Osteoblast (primary cell): ENCODE measurements around the gene ASF1A. TPM values are rescaled to one million over a fixed set of nuclear protein-coding genes. Genes with fewer than 3 reads are reported as not detected.

Source experiments
- DNase-seq: peaks from one replicate; pipeline ENCODE4 v3.0.0; 2011; ENCODE audit warnings: low spot score, mixed read lengths; ENCODE audit not compliant: insufficient read length; ENCODE audit errors: missing footprints
- H2AFZ ChIP-seq: 2 replicates; pipeline ENCODE4 v1.6.0; 2011; ENCODE audit warnings: mild to moderate bottlenecking, low read length
- H3K27ac ChIP-seq: 2 replicates; pipeline ENCODE4 v1.5.1; 2011; ENCODE audit warnings: mild to moderate bottlenecking, low read depth, low read length, moderate library complexity
- H3K27me3 ChIP-seq: 2 replicates; pipeline ENCODE4 v1.6.0; 2012; ENCODE audit warnings: mild to moderate bottlenecking, control low read depth, inconsistent platforms, low read length, moderate library complexity; ENCODE audit not compliant: insufficient read depth
- H3K36me3 ChIP-seq: 2 replicates; pipeline ENCODE4 v1.5.1; 2011; ENCODE audit warnings: mild to moderate bottlenecking, low read length, control low read depth, moderate library complexity; ENCODE audit not compliant: insufficient read depth
- H3K4me1 ChIP-seq: 2 replicates; pipeline ENCODE4 v1.5.1; 2011; ENCODE audit warnings: mild to moderate bottlenecking, low read length, control low read depth, moderate library complexity; ENCODE audit not compliant: insufficient read depth
- H3K4me2 ChIP-seq: 2 replicates; pipeline ENCODE4 v1.6.0; 2011; ENCODE audit warnings: mild to moderate bottlenecking, low read length; ENCODE audit not compliant: insufficient read depth
- H3K4me3 ChIP-seq: fragments of 200-600 bp; sonication (generic); 3 replicates; pipeline ENCODE4 v1.5.1; 2012; ENCODE audit warnings: mild to moderate bottlenecking, low read length, inconsistent platforms; ENCODE audit not compliant: insufficient read depth
- H3K79me2 ChIP-seq: 2 replicates; pipeline ENCODE4 v1.6.0; 2012; ENCODE audit warnings: mild to moderate bottlenecking, low read length, control low read depth, inconsistent platforms; ENCODE audit not compliant: insufficient read depth
- H3K9me3 ChIP-seq: 2 replicates; pipeline ENCODE4 v1.5.1; 2011; ENCODE audit warnings: low read depth, low read length, control low read depth
- H4K20me1 ChIP-seq: 2 replicates; pipeline ENCODE4 v1.6.0; 2012; ENCODE audit warnings: mild to moderate bottlenecking, low read length, control low read depth; ENCODE audit not compliant: insufficient read depth
- CTCF ChIP-seq: IDR thresholded peaks from 2 replicates; pipeline ENCODE4 v1.5.1; 2011; ENCODE audit warnings: mild to moderate bottlenecking, low read depth, low read length, moderate library complexity; ENCODE audit errors: extremely low read depth
- total RNA-seq: library from RNA; depleted of rRNA; stranded (reverse); fragments of >200 nt; gene quantifications from 2 replicates; pipeline ENCODE4 v1.2.3, GENCODE V29; 2012

The ASF1A gene
- total RNA-seq, 1 donor = 15.2 TPM

GRCh38 chr6:118872726-118873125, 21.2 kb upstream of the ASF1A start:
- DNase-seq = no peak
- Histone ChIP-seq H3K4me3 (no peak overlapping the region), H3K36me3 (no peaks in the 10 kb centered on the region), H2AFZ (no peak overlapping the region), H3K4me2 (no peak overlapping the region), H3K27me3 (no peaks in the 10 kb centered on the region), H3K4me1 (peaks cover 34% of the 10 kb centered on the region), H3K27ac (peak overlapping the region; percentile 26), H4K20me1 (no peaks in the 10 kb centered on the region), H3K9me3 (no peaks in the 10 kb centered on the region), H3K79me2 (peaks cover 61% of the 10 kb centered on the region)
- no peak for TF ChIP-seq CTCF

GRCh38 chr6:118873239-118873638, 20.7 kb upstream of the ASF1A start:
- no peak overlapping the region for H3K27ac ChIP-seq
- H2AFZ ChIP-seq = no peak overlapping the region
- peaks cover 39% of the 10 kb centered on the region for H3K4me1 ChIP-seq
- no peaks in the 10 kb centered on the region for H3K9me3 ChIP-seq
- H3K36me3 ChIP-seq = no peaks in the 10 kb centered on the region
- H3K4me2 ChIP-seq = no peak overlapping the region
- H3K27me3 ChIP-seq = no peaks in the 10 kb centered on the region
- H3K4me3 ChIP-seq = no peak overlapping the region
- DNase-seq = no peak
- peaks cover 60% of the 10 kb centered on the region for H3K79me2 ChIP-seq
- H4K20me1 ChIP-seq = no peaks in the 10 kb centered on the region
- no peak for TF ChIP-seq CTCF

DNA sequence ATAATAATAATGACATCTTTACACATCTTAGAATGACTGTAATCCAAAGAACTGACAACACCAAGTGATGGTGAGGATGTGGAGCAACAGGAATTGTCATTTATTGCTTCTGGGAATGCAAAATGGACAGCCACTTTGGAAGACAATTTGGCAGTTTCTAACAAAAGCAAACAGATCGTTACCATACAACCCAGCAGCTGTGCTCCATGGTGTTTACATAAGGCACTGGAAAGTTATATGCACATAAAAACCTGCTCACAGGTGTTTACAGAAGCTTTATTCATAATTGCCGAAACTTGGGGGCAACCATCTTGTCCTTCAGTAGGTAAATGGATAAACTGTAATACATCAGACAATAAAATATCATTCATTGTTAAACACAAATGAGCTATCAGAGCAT, 18.3 kb upstream of the ASF1A start:
- H3K4me1 ChIP-seq = peaks cover 34% of the 10 kb centered on the region
- H2AFZ ChIP-seq = no peak overlapping the region
- H3K27ac ChIP-seq = peak overlapping the region; percentile 81
- H3K27me3 ChIP-seq = no peaks in the 10 kb centered on the region
- no peak for TF ChIP-seq CTCF
- peak; percentile 39 for DNase-seq
- H3K9me3 ChIP-seq = no peaks in the 10 kb centered on the region
- H3K4me3 ChIP-seq = no peak overlapping the region
- H3K79me2 ChIP-seq = peaks cover 66% of the 10 kb centered on the region
- H4K20me1 ChIP-seq = no peaks in the 10 kb centered on the region
- H3K4me2 ChIP-seq = peak overlapping the region; percentile 58
- H3K36me3 ChIP-seq = no peaks in the 10 kb centered on the region

DNA sequence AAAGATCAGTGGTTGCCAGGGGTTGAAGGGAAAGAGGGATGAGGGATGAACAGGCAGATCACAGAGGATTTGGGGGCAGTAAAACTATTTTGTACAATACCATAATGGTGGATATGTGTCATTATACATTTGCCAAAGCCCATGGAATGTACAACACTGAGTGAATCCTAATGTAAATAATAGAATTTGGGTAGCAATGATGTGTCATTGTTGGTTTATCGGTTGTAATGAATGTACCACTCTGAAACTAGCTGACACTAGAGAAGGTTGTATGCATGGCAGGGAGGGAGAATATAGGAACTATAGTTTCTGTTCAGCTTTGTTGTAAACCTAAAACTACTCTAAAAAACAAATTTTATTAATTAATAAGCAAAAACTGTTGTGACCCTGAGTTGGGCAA, 17.8 kb upstream of the ASF1A start:
- Histone ChIP-seq H3K27me3 (no peaks in the 10 kb centered on the region), H3K4me1 (peaks cover 34% of the 10 kb centered on the region), H3K4me3 (no peak overlapping the region), H4K20me1 (no peaks in the 10 kb centered on the region), H2AFZ (peak overlapping the region; percentile 45), H3K36me3 (no peaks in the 10 kb centered on the region), H3K4me2 (peak overlapping the region; percentile 58), H3K79me2 (peaks cover 62% of the 10 kb centered on the region), H3K27ac (peak overlapping the region; percentile 81), H3K9me3 (no peaks in the 10 kb centered on the region)
- TF ChIP-seq CTCF = no peak
- DNase-seq = peak; percentile 36
